HG02938 (cell line): ENCODE data around the gene RNF130.

Experiments
- ATAC-seq: cut with Tn5 transposase; IDR thresholded peaks from one replicate; pipeline ENCODE4 v1.9.1; 2021; ENCODE audit warnings: mild to moderate bottlenecking, moderate library complexity; ENCODE audit not compliant: unreplicated experiment

RNF130 gene

DNA sequence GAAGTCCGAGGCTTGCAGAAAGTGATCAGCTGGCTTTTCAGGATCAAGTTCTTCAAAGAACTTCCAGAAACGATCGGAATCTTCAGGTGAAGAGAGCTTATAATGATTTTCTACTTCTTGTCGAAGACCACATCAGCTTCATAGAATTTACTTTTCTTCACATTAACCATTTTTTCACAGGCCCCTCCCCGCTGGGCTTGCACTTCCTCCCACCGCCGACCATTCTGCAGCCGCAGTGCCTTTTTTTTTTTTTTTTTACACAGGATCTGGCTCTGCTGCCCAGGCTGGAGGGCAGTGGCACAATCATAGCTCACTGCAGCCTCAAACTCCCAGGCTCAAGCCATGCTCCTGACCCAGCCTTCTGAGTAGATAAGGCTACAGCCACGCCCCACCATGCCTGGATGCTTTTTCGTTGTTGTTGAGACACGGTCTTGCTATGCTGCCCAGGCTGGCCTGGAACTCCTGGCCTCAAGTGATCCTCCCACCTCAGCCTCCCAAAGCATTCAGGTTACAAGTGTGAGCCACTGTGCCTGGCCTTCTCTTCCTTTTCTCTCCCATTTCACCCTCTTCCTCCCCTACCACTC lies 15.3 kb upstream of the RNF130 start:
- no peak for ATAC-seq

DNA sequence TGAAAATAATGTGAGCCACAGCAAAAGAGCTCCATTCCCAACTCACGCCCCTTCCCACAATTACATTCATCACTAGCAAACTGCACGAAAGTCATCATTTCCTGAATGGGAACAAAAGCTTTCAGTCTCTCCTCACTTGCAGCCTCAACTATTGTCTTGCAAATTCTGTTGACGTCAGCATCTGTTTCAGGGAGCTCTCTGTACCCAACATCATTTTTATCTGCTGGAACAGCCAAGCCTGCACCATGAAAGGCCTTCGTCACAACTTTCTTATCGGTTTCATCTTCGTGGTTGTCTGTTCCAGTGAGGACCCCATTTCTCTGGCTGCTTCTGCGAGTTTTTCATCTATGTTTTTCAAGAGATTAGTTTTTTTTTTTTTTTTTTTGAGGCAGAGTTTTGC lies 14.3 kb upstream of the RNF130 start:
- ATAC-seq = no peak

DNA sequence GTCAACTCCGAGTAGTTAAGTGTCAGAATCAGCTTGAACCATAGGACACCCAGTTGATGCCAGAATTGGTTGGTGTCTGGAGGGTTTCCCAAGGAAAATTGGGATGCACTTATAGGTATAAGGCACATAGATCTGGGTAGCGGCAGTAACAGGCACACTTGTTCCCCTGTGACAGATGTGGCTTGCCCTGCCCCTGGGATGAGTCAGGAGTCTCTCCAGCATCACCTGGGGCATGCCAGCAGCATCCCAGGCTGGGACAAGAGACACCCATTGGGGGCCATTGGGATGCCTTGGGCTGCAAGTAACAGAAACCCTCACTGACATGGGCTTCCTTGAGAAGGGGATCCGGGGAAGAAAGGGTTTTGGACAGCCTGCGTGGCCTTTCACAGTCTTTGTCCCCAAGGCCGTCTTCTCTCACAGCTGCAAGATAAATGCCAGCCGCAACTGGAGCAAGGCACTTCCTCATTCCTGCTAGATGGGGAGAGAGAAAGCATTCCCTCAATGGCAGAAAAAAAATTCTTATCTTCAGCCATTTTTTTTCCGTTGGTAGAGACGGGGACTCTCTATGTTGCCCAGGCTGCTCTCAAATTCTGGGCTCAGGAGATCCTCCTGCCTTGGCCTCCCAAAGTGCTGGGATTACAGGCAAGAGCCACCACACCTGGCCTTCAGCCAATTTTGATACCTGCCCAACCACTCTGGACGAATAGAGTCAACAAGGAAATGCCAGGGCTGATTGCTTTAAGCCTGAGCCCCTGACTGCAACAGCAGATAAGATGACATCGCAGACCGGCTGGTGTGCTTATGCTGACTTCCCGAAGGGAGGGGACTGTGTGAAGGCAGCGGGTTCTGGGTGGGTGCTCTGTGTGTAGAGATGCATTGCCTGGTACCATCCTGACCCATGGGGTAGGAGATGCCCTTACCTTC lies 13.3 kb upstream of the RNF130 start:
- no peak for ATAC-seq

DNA sequence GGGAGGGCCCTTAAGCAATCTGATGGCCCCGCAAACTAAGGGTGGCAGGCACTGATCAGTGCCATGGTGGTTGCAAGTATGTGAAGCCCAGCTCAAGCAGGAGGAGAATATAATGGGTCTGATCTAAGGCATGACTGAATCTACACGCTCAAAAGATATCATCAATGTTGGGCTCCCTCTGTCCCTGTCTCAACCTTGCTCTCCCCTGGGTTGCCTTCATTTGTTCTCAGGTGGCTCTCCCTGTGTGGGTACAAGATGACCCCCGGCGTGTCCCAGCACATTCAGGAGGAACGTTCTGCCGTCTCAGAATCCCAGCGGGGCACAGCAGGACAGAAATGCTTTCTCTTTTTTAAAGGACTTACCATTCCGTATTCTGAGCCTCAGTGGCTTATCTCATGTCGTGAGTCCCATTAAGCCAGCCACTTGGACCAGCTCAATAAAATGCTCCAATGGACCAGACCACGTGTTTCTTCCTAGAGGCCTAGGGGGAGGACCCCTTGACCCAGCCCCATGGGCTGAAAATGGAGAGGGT lies 12.0 kb upstream of the RNF130 start:
- no peak for ATAC-seq

DNA sequence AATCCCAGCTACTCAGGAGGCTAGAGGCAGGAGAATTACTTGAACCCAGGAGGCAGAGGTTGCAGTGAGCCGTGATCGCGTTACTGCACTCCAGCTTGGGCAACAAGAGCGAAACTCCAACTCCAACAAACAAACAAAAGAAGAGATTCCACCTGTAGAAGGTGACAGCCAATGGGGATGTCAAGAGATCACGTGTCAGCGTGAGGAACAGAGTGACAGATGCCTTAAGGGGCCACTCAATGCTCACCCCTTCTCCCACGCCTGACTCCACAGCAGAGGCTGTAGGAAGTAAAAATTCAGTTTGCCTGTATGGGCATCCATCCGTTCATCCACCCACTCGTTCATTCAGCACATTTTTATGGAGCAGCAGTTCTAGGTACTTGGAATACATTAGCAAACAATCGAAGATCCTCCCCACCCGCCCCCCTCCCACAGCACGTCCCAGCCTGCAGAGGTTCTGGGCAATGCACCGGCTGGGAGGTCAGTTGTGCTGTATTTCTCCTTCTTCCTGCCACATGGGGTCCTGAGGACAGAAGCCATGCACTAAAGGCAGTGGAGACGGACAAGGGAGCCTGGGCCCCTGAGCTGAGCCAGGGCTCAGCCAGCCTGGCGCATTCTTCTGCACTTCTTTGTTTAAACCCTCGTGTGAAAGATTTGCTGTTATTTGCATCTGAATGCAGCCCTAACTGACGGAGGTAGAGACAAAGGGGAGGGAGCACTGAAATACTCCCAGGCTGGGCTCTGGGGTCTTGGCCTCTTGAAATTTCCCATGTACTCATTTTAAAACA lies 11.3 kb upstream of the RNF130 start:
- ATAC-seq = no peak

DNA sequence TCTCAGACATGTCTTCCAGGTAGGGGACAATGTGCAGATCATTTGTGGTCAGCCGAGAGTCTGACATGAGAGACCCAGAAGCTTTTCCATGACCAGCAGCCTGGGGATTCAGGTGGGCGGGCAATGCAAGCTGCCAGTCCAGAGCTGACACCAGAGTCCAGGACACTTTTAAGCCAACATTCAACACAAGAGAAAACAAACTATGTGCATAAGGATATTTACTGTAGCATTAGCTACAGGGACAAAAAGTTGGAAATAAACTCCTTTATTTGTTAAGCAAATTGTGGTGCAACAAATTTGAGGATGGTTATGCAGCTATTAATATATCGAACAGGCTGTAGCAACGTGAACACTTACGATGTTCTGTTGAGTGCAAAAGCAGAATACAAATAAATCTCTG lies 9.9 kb upstream of the RNF130 start:
- ATAC-seq = no peak

DNA sequence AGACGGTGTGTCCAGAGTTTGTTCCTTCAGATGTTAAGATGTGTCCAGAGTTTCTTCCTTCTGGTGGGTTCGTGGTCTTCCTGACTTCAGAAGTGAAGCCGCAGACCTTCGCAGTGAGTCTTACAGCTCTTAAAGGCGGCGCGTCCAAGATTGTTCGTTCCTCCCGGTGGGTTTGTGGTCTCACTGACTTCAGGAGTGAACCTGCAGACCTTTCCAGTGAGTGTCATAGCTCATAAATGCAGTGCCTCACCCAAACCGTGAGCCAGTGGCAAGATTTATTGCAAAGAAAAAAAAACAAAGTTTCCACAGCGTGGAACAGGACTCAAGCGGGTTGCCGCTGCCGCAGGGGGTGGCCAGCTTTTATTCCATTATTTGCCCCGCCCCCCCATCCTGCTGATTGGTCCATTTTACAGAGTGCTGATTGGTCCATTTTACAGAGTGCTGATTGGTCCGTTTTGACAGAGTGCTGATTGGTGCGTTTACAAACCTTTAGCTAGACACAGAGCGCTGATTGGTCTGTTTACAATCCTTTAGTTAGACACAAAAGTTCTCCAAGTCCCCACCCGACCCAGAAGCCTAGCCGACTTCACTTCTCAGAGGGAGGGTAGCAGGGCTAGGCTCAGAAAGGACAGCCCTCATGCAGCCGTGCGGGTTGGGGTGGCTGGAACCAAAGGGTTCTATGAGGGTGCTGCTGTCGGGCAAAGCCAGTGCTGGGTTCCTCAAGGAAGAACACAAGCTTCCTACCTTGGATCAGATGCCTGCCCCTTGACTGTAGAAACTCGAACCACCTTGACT lies 9.1 kb upstream of the RNF130 start:
- ATAC-seq = no peak

DNA sequence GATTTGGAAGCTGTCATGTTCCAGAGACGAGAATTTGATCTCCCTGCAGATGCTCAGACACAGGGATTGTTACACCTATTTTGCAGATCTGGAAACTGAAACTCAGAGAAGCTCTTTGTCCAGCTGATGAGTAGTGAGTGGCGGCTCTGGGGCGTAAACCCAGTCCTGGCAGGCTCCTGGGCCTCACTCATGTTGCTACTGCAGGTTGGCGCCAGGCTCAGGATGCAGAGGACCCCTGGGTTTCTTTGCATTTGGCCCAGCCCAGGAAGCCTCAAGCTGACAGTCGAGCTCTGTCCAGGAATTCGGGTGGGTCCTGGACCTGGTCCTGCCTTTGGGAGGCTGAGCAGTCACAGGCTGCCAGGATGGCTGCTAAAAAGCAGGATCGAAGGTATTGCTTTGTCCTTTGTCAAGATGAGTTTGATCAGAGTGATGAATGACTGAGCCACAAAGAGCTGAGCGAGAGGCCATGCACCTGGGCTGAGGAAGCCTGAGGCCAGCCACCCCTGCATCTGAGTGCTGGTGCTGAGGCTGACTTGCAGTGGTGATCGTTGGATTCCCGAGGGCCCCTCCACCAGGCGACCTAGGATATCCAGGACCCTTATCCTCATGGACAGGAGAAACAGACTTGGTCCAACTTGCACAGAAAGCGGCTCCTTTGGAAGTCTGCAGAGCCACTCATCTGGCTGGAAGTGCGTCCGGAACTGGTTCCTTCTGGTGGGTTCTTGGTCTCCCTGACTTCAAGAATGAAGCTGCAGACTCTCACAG lies 8.3 kb upstream of the RNF130 start:
- no peak for ATAC-seq

DNA sequence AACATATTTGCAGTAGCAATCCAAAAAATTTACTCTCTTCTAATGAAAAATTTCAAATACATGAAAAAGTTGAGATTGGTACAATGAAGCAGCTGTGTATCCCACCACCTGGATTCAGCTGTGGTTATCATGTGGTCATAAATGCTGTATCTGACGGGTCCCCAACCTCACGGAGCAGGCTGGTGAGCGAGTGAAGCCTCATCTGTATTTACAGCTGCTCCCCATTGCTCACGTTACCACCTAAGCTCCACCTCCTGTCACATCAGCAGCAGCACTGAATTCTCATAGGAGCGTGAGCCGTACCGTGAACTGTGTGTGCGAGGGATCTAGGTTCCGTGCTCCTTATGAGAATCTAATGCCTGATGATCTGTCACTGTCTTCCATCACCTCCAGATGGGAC lies 6.8 kb upstream of the RNF130 start:
- no peak for ATAC-seq

DNA sequence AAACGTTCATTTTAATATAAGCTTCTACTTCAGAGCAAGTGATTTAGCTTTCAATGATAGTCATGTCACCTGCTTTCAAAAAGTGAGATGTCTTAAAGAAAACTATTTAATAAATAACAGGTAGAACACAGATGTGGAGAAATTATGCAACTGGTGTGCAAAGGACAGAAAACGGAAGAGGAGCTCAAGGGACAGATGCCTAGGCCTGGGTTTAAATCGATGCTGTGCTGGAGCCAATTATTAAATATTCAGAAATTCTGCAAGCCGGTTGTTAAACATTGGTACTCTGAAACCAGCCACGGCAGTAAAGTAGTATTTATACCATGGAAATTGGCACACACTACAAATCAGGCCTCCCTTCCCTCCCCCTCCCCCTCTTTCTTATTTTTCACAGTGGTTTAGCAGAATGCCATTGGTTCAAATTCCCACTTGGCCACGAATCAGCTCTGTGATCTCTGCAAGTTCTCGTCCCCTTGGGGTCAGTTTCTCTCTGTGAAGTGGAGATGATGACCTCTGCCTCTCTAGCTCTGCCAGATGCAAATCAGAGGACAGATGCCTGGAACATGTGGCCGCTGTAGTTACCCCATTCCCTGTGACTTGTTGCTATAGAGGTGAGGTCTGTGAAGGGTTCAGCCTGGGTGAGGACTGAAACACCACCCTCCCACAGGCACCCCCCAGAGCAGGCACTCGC lies 6.2 kb upstream of the RNF130 start:
- no peak for ATAC-seq

DNA sequence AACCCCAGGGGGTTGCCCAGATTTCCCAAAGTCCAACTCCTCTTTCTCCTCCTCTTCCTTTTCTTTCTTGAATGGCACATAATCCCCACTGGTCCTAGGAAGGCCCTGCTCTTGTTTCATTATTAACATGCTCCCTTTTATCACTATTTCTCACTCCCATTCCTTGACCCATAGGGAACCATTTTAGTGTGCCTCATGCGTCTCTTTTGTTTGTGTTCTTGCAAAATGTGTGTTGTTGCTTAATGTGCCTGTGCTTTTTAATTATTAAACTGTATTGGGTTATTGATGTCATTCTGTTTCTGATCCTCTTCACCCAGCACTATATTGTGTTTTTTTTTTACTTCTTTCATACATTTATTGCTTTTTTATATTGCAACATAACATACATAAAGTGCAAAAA lies 4.1 kb upstream of the RNF130 start:
- no peak for ATAC-seq

DNA sequence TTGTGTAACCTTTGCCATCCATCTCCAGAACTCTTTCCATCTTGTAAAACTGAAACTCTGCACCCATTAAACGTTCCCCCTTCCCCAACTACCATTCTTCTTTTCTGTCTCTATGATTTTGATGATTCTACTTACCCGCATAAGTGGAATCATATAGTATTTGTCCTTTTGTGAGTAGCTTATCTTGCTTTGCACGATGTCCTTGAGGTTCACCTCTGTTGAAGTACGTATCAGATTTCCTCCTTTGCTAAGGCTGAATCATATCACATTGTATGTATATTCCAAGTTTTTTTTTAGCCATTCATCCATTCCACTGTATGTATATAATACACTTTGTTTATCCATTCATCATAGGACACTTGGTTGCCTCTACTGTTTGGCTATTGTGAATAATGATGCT lies 2.9 kb upstream of the RNF130 start:
- no peak for ATAC-seq

DNA sequence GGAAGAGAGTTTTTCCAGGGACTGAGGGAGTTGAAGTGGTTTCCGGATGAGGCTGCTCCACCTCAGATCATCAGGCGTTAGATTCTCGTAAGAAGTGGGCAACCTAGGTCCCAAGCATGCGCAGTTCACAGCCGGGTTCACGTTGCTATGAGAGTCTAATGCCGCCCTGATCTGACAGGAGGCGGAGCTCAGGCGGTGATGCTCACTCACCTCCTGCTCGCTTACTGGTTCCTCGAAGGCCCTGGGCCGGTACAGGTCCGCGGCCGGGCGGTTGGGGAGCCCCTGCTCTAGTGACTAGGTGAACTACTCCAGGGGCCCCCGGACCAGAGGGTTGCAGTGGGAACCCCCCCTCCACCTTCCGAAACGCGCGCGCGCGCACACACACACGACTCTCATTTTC lies 997 bp upstream of the RNF130 start:
- no peak for ATAC-seq

DNA sequence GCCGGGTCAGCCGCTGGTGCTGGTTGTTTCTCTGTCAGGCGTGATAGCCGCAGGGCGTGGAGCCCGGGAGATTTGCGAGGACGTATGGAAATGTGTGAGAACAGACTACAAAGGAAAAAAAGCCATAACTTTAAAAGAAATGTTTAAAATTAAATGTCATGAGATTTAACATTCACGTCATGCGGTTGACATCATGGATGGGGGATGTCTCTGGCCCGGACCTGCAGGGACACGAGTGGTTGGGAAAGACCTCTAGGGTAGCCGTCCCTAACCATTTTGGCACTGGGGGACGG lies 643 bp upstream of the RNF130 start:
- ATAC-seq = no peak

DNA sequence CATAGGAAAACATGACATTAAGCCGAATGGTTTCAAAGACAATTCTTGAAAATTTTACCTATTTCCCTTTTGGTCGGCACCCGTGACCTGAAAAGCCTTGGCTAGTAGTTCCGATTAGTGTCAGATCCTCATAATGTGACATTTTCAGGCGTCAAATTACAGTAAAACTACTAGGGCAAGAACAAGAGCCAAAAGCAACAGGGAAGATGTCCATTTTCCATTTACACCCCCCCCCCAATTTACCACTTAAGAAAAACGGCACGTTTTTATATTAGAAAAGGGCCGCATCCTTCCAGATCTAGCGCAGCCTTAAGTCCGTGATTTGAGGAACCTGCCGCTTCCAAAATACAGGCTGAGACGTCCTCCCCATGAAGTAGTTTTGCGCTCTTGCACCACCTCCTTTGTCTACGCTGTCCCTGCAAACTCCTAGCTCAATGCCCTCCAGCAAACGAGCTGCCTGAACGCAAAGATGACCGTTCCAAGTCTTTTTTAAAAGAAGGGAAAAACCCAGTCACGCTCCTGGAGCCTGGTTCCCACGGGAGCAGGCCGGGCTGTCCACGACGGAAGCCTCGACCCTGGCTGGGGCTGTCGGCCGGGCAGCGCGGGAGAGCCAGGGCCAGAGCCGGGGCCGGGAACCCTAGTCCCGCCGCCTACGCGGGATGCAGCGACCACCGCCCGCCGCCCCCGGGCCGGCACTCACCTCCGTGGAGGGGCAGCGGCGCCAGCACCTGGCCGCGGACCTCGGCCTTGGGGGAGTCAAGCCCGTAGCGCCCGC lies 616 bp downstream of the RNF130 start:
- no peak for ATAC-seq

DNA sequence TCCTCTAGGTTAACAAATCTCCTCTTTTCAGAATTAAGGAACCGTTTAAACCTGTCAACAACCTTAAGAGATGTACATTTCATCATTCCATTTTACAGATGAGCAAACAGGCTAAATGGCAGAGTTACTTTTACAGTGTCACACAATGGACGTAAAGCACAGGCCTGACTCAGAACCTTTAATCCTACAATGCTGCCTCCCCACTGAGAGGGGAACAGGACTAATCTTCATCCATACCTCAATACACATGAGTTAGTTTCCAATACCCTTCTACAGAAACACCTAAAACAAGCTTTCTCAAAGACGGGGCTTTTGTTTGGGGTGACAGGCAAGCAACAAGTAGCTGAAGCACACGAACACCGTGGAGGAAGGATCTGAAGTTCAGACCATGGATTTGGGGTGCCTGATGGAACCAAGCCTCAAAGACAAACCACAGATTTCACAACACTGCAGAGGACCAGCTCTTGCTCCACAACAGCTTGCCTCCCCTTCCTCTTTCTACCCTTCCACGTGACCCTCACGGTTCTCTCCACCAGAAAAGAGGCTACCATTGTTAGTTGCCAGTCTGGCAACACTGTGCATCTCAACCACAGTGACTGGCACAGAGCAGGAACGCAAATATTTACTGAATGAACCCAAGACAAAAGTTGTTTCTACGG lies 1.8 kb downstream of the RNF130 start:
- ATAC-seq = no peak

DNA sequence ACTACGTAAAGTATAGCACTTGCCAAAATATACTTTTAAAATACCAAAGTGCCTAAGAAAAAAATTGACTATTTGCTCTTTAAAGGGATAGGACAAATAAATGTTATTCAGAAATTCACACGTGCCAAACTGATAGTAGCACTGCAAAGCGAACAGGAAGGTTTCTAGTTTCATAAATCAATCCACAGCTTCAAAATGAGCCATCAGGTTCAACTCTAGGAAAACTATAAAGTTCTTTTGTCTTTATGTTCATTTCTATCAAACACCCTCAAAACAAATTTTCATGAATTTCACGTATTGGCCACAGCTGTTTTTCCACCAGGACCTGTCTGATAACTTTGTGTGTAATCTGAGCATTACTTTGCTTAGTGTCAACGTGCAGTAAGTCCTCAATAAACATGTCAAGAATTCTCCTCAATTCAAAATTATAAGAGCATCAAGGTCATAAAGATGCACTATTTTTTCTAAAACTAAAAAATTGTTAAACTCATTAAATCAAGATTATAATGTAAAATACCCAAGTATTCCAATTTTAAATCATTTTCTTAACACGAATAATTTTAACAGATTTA lies 3.0 kb downstream of the RNF130 start:
- ATAC-seq = no peak

DNA sequence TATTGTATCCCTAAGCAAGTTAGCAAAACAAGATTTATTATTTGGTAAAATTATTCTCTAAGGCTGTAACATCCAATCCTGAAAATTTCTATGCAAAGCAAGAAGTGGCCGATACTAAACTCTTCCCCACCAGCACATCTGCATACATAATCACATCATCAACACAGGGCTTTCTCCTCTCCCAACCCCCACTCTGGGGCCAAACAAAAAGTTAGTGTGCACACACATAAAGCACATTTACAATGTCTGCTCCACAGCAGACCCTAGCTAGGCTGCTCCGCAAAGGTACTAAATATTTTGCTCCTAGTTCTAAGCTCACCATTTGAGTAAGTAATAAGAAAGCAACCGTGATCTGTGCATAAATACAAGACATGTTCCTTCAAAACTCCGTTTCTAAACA lies 3.6 kb downstream of the RNF130 start:
- ATAC-seq = no peak
